C4-2B (cell line): Measurements from ENCODE around the gene ITPKC.

Experiments
- CTCF ChIP-seq: fragments of 450-650 bp; conservative IDR thresholded peaks from 2 replicates; pipeline ENCODE4 v1.5.1; 2017; ENCODE audit warnings: mild to moderate bottlenecking
- ZFX ChIP-seq: fragments of 450-650 bp; IDR thresholded peaks from 2 replicates; pipeline ENCODE4 v1.6.1; 2017

DNA sequence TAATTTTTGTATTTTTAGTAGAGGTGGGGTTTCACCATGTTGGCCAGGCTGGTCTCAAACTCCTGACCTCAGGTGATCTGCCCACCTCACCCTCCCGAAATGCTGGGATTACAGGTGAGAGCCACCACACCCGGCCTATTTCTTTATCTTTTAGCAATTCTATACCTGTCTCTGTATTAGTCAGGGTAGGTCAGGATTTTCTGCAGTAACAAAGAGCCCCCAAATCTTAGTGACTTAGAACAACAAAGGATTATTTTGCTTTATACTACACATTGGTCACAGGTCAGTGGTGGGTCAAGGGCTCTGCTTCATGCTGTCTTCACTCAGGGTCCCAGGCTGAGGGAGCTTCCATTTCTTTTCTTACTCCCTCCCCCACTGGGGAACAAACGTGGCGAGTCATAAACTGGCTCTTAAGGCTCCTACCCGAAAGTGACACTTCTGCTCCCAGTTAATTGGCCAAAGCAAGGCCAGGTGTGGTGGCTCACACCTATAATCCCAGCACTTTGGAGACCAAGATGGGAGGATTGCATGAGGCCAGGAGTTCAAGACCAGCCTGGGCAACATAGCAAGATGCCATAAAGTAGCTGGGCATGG lies 6.8 kb downstream of the ITPKC start:
- TF ChIP-seq CTCF = no peak
- no peak for TF ChIP-seq ZFX
